Measurements from ENCODE around the gene EPB41L2. TPM values are rescaled to one million over a fixed set of nuclear protein-coding genes. Genes with fewer than 3 reads are reported as not detected.

EPB41L2 gene
- total and polyA plus RNA-seq, 10 donors = 19.3 to 210 (median 123) TPM

- intact Hi-C loops (cut with DNase I; ENCODE audit: low total_unique reads) = loop anchor here (10.0 kb wide), 1 partner anchor 545 kb away; no protein-coding TSS in a partner anchor
- 87 to 97% (median 92%) methylated on average over 10 of the region's 10 CpGs for WGBS, 5 donors
- no peak for DNase-seq
- no peaks in the 10 kb centered on the region for H3K9me3 ChIP-seq
- H3K27me3 ChIP-seq (replicated peaks in 1 of 7) = no peaks in the 10 kb centered on the region
- no peak overlapping the region for H3K27ac ChIP-seq
- peaks cover 0 to 44% (median 6%) of the 10 kb centered on the region in 6 donors for H3K36me3 ChIP-seq
- H3K4me3 ChIP-seq = no peak overlapping the region
- no peak for TF ChIP-seq POLR2A (IDR thresholded peaks at IDR 0.05)
- TF ChIP-seq POLR2AphosphoS5 (IDR thresholded peaks at IDR 0.05) = no peak
- no peak for TF ChIP-seq CTCF (IDR thresholded peaks at IDR 0.05 in 8 of 11, conservative IDR thresholded peaks at IDR 0.05 in 3 of 11)
- no peaks in the 10 kb centered on the region for H3K4me1 ChIP-seq
Measured at GRCh38 chr6:130869681-130870080, 193.4 kb downstream of the EPB41L2 start.

- no peak overlapping the region for H3K4me3 ChIP-seq
- H3K36me3 ChIP-seq = peaks cover 0 to 81% (median 13%) of the 10 kb centered on the region in 6 donors
- H3K9me3 ChIP-seq = no peaks in the 10 kb centered on the region
- TF ChIP-seq CTCF (IDR thresholded peaks at IDR 0.05 in 8 of 11, conservative IDR thresholded peaks at IDR 0.05 in 3 of 11) (no peak), POLR2A (IDR thresholded peaks at IDR 0.05) (no peak), POLR2AphosphoS5 (IDR thresholded peaks at IDR 0.05) (no peak)
- DNase-seq = no peak
- WGBS, 5 donors = 92 to 98% (median 95%) methylated on average over 4 of the region's 4 CpGs
- no peaks in the 10 kb centered on the region for H3K27me3 ChIP-seq (replicated peaks in 1 of 7)
- no peaks in the 10 kb centered on the region for H3K4me1 ChIP-seq
- H3K27ac ChIP-seq = no peak overlapping the region
- intact Hi-C loops (cut with DNase I; ENCODE audit: low total_unique reads) = no loop called here
Measured at GRCh38 chr6:130865793-130866192, 197.3 kb downstream of the EPB41L2 start.

GRCh38 chr6:130864344-130864743 is 198.7 kb downstream of the EPB41L2 start:
- DNase-seq = no peak

More at GRCh38 chr6:130864344-130864743, 198.7 kb downstream of the EPB41L2 start:
- Histone ChIP-seq H3K4me1 (no peaks in the 10 kb centered on the region), H3K27ac (no peak overlapping the region), H3K27me3 (replicated peaks in 1 of 7) (no peaks in the 10 kb centered on the region), H3K36me3 (peaks cover 0 to 84% (median 10%) of the 10 kb centered on the region in 6 donors), H3K9me3 (no peaks in the 10 kb centered on the region), H3K4me3 (no peak overlapping the region)
- intact Hi-C loops (cut with DNase I; ENCODE audit: low total_unique reads) = no loop called here
- 93 to 96% (median 96%) methylated on average over 11 of the region's 11 CpGs for WGBS, 5 donors
- TF ChIP-seq POLR2A (IDR thresholded peaks at IDR 0.05) = no peak
- TF ChIP-seq CTCF (IDR thresholded peaks at IDR 0.05 in 8 of 11, conservative IDR thresholded peaks at IDR 0.05 in 3 of 11) = no peak
- no peak for TF ChIP-seq POLR2AphosphoS5 (IDR thresholded peaks at IDR 0.05)

Data from spleen (tissue), 11 donors.